SHP77 treated with DMSO at 0.1 percent for 48 hours (cell line): ENCODE results near the gene FSIP2.

Experiments
- DNase-seq: peaks from one replicate; lab custom pipeline; 2025; lab: John Stamatoyannopoulos, UW

The FSIP2 gene, protein sequence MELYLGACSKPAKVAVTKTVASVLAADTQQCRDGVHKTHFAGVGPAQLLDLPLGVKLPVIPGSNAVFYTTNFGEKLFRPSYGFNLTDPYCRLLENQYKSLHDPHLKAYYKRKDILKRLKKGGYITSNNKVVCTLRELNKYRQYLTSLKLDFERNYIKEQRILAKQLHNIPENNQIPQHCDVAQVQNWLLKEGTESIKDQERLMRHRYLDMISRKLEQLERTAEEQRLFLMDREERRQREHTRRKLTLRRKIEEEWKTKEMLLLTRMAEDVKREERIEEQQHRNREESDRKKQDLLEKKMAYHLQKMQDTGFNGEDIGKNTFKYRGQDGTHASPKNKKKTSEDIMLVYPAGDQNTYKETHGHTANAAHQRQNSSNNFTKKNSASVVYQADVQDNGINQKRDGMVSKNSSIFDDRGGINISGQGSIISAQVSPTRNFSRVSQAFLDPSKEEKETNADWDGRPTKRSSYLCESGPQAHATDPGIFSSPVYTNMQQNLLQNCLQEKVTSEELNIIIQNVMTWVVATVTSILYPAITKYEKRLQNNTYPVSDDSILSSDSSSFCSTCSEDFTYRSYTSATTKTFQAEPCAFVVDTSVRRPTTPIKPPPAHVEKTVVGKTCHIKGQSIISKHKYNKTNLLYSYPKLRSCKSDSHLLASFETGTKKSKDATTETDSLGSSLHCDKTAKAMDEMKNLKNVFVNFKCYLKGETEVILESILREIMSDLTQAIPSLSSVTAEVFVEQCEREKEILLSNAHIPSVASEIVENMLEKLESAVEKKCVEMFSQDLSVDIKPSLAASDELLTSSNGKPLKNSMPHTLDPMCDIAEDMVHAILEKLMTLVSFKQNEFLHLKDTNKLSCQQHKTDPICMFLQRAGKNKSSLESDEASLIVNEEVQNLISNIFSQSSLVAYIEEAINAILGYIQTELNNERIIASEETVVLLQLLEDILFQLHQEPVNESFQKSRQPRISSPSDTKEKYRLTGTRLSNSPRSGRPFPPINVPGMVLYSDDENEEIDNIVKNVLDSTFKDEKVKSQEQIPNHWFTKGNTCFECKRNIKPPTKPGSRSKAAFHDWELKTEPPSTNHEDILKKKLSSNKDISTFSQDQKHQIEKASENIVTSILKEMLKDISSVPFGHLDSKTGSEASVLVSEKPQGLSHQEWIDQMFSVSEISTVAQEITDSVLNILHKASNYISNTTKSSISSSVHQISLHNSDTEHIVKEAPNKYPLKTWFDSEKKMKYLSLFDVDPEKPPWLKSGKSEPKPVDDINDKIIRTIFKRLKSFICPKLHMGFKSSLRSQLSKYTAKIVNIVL (N-terminal part only)

GRCh38 chr2:185738679-185739472, at the start of gene FSIP2:
TSS of gene FSIP2 (plus strand) at chr2:185738804. CDS start at chr2:185738895, 91 bp downstream.
- no peak for DNase-seq

- no peak for DNase-seq
Observed at GRCh38 chr2:185689906-185690539, 48.6 kb upstream of the FSIP2 start.

DNA sequence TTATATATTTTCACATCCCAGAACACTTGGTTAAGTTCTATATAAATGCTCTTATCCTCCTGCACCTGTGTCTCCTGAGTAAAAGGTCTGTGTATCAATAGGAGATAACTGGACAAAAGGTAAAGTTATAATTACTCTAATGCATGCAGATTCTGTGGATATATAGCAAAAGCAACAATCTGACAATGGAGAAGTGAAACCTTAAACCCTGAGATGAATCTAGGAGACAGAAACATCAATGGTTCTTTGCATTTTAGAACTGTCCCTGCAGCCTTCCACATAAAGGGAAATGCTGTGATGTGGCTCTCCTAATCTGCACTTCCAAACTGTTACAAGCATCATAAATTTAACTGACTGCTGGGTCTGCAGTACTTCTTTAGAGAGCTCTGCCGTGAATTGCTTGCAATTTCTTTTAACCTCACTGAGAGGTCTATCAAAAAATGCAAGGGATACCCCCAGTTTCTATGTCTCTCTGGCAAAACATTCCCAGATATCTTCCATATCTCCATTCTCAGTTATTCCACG, 42.8 kb upstream of the FSIP2 start:
- DNase-seq = no peak

DNA sequence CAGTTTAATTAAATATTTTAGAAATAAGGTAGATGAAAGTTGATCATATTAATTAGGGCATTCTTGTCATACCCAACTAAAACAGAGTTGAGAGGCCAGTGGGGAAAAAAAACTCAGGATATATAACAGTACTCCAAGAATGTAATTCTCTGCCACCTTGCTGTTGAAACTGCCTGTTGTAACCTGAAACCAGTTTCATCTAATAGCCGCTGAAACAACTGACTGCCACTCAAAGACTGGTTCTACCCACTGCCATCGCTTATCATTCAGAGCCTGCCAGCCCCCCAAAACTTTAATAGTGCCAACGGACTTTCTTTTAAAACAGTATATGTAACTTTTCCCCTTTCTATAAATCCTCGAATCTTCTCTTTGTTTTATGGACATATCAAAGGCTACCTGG, 37.7 kb upstream of the FSIP2 start:
- no peak for DNase-seq

- no peak for DNase-seq
Observed at GRCh38 chr2:185734658-185735057, 3.9 kb upstream of the FSIP2 start.

DNA sequence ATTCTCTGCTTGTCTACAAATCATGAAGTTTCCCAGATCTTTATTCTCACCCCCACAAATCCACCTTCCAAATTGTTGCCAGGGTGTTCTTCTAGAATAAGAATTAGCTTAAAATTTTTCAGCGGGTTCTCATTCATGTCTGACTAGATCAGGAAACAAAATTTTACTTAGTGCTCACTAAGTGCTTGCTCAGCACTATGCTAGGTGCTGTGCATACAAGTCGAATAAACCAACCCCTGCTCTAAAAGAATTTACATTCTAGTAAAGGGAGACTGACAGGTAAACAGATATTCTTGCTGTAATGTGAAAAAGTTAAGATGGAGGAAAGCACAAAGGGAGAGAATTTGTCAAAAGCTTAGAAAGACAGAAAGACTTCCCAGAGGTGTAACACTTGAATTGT, 2.4 kb upstream of the FSIP2 start:
- no peak for DNase-seq

DNA sequence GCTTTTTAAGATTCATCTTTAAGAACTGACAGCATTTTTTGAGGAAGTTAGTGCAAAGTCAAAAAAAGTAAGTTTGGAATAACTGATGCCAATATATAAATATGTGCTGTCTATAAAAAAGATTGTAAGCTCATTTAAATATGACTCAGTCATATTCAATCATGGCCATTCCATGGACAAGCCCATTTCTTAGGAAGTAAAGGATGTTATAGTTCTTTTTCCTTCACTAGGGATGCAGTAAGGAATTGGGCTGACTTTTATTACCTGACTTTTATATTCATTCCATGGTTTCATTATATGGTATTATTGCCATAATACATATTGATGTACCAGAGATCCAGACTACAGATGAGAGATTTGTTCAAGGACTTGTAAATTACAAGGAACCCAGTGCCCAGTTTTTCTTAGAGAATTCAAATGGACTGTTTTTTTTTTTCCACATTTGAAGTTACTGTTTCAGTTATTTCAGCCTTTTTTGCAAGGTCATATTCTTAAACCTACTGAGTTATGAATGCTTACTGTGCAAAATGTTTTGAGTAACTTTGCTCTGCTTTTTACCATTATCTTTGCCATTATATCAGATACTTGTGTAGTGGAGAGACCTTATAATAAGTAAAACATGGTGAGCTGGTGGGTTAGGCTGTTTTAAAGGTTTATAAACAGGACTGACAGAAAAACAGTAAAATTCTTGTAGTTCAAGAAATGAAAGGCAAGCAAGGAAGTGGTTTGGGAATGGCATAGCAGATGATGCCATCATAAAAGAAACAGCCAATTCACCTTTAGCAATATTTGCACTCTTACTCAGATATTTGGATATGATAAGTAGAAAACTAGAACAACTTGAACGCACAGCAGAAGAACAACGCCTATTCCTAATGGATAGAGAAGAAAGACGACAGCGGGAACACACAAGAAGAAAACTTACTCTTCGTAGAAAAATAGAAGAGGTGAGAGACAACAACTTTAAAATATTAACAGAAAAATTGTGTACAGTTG, 7.6 kb downstream of the FSIP2 start:
- DNase-seq = no peak

DNA sequence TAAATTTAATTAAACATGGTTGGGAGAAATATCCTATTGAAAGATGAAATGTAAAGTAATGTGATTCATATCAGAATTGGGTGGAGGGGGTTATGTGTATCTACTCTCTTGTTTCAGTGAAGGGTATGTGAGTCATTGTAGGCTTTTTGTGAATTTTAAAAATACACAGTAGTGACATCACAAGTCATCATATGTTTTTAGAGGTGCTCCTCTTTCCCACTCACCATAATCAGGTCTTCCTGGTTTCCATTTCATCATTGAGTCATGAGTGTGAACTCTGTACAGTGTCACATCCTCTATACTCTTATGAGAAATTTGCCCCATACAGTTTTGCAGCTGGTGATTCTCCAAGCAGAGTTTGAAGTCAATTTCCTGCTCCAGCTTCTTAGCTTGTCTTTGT, 18.8 kb downstream of the FSIP2 start:
- no peak for DNase-seq

DNA sequence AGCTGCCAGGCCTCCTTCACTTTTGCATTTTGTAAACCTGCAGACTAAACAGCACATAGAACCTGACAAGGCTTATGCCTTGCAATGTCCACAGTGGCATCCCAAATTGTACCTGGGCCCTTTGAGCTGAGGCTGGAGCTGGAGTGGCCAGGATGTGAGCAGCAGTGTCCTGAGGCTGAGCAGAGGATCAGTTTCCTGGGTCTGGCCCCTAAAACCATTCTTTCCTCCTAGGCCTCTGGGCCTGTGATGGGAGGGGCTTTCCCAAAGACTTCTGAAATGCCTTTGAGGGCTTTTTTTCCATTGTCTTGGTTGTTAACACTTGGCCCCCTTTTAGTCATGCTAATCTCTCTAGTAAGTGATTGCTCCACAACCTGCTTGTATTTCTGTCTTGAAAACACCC, 32.8 kb downstream of the FSIP2 start:
- no peak for DNase-seq

- no peak for DNase-seq
Observed at GRCh38 chr2:185780890-185781289, 42.3 kb downstream of the FSIP2 start.

GRCh38 chr2:185782223-185782769, 43.7 kb downstream of the FSIP2 start:
- no peak for DNase-seq

- DNase-seq = no peak
Observed at GRCh38 chr2:185785156-185785555, 46.6 kb downstream of the FSIP2 start.

- DNase-seq = no peak
Observed at GRCh38 chr2:185785851-185786473, 47.4 kb downstream of the FSIP2 start.

GRCh38 chr2:185787227-185788145, 48.9 kb downstream of the FSIP2 start:
- no peak for DNase-seq

DNA sequence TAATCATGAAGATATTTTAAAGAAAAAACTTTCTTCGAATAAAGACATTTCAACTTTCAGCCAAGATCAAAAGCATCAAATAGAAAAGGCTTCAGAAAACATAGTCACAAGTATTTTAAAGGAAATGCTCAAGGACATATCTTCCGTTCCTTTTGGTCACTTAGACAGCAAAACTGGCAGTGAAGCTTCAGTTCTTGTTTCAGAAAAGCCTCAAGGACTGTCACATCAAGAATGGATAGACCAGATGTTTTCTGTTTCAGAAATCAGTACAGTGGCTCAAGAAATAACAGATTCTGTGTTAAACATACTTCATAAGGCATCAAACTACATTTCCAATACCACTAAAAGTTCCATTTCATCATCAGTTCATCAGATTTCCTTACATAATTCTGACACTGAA, 51.8 kb downstream of the FSIP2 start:
- DNase-seq = no peak

DNA sequence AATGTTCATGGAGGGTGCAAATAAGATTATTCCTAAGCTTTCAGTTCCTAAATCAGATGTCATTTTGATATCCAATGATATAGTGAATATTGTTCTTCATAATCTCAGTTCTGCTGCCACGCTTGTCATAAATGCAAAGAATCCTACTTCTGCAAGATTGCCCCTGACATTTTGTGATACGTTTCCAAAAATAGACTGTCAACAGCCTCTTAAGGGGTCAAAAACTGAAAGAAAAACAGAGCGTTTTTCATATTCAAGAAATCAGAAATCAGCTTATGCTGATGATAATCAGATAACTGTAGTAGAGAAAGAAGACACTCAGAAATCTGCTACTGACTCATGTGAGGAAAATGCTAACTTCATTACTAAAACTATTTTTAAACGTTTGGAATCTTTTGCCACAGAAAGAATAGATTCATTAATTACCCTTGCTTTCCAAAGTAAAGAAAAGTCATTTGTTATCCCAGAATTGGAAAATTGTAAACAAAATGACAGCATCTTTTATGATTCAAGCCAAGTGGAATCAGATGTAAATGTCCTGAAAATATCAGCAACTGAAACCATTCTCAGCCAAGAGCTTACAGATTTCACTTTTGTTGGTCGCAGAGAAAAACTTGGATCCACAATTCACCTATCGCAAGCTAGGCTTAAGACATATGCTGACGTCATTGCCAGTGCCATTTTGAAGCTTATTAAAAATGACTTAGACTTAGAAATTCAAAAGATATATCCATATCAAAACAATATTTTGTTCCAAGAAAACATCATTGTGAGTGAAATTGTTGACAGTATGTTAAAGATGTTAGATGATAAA, 55.1 kb downstream of the FSIP2 start:
- no peak for DNase-seq

DNA sequence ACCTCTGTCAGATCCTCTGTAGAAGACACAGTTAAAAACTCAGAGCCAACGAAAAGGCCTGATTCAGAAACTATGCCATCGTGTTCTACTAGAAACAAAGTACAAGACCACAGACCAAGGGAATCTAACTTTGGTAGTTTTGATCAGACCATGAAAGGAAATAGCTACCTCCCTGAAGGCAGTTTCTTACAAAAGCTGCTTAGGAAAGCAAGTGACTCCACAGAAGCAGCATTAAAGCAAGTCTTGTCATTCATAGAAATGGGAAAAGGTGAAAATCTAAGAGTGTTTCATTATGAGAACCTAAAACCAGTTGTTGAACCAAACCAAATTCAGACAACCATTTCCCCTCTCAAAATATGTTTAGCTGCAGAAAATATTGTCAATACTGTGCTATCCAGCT, 58.2 kb downstream of the FSIP2 start:
- DNase-seq = no peak
